K562 (cell line): ENCODE measurements around the gene WEE1. TPM values are rescaled to one million over a fixed set of nuclear protein-coding genes. Genes with fewer than 3 reads are reported as not detected.

Experiments used
- KDM5B ChIP-seq: fragments of 200-600 bp; sonication (generic); IDR thresholded peaks from 2 replicates; pipeline ENCODE4 v1.6.1; 2012; ENCODE audit warnings: low read depth, mild to moderate bottlenecking, moderate library complexity, low read length, control low read depth, inconsistent platforms; ENCODE audit not compliant: insufficient replicate concordance
- MAZ ChIP-seq, 2 experiments: fragments of 450-650 bp in 1 of 2; sonication (generic) in 1 of 2; formaldehyde crosslinking; IDR thresholded peaks in 1 of 2; conservative IDR thresholded peaks in 1 of 2; 2 replicates each; pipeline versions ENCODE4 v1.4.0 to v1.5.0; 2020; ENCODE audit warnings: mild to moderate bottlenecking in 1 of 2, missing genetic modification reagents in 1 of 2
- MIER1 ChIP-seq: fragments of 450-650 bp; IDR thresholded peaks from 2 replicates; pipeline ENCODE4 v1.6.1; 2016; ENCODE audit warnings: antibody characterized with exemption, mild to moderate bottlenecking, low read depth
- POLR2G ChIP-seq: fragments of 200-400 bp; formaldehyde crosslinking; IDR thresholded peaks from 2 replicates; pipeline ENCODE4 v1.6.1; 2017; ENCODE audit warnings: low read depth, mild to moderate bottlenecking, antibody characterized with exemption, low read length, moderate library complexity
- ZHX1 ChIP-seq: fragments of 150-350 bp; conservative IDR thresholded peaks from 2 replicates; pipeline ENCODE4 v1.6.1; 2014; ENCODE audit warnings: low read length
- polyA plus RNA-seq, 8 experiments: library from polyadenylated mRNA; depleted of rRNA in 4 of 8; stranded (reverse) in 5 of 8; unstranded in 3 of 8; fragments of >200 nt; fragmentation: Nextera tagmentation in 2 of 8; fragmentation: Illumina TruSeq in 1 of 8; extraction: Ambion mirVana in 2 of 8; extraction: Trizol in 1 of 8; gene quantifications; 2 replicates each; pipeline versions ENCODE4 v1.2.1 to v1.2.3, GENCODE V29; 2011 to 2014; ENCODE audit warnings: inconsistent platforms in 1 of 8, missing spikeins in 1 of 8
- total RNA-seq, 7 experiments: library from RNA; depleted of rRNA in 6 of 7; stranded (reverse); fragments of >200 nt in 6 of 7; fragmentation: Illumina TruSeq in 2 of 7; extraction: Trizol in 2 of 7; gene quantifications; 2 replicates each; pipeline versions ENCODE4 v1.2.1 to v1.2.3, GENCODE V29; 2011 to 2021; ENCODE audit warnings: low replicate concordance in 1 of 7
- TF ChIP-seq, protein P1 (sequence below): fragments of 200-600 bp; sonication (generic); IDR thresholded peaks from one replicate; pipeline ENCODE4 v1.6.1; 2012; ENCODE audit warnings: mild to moderate bottlenecking, low read depth, low read length, inconsistent platforms
- TF ChIP-seq, protein P2 (sequence below): fragments of 450-650 bp; IDR thresholded peaks from 2 replicates; pipeline ENCODE4 v1.6.1; 2016; ENCODE audit warnings: mild to moderate bottlenecking

The WEE1 gene
- total and polyA plus RNA-seq, 9 of the 15 experiments (the other 6 are each of a cell fraction or from before 2014, with no cell fraction given): 21.9 to 99.0 (median 67.4) TPM

- TF ChIP-seq, protein P1, sequence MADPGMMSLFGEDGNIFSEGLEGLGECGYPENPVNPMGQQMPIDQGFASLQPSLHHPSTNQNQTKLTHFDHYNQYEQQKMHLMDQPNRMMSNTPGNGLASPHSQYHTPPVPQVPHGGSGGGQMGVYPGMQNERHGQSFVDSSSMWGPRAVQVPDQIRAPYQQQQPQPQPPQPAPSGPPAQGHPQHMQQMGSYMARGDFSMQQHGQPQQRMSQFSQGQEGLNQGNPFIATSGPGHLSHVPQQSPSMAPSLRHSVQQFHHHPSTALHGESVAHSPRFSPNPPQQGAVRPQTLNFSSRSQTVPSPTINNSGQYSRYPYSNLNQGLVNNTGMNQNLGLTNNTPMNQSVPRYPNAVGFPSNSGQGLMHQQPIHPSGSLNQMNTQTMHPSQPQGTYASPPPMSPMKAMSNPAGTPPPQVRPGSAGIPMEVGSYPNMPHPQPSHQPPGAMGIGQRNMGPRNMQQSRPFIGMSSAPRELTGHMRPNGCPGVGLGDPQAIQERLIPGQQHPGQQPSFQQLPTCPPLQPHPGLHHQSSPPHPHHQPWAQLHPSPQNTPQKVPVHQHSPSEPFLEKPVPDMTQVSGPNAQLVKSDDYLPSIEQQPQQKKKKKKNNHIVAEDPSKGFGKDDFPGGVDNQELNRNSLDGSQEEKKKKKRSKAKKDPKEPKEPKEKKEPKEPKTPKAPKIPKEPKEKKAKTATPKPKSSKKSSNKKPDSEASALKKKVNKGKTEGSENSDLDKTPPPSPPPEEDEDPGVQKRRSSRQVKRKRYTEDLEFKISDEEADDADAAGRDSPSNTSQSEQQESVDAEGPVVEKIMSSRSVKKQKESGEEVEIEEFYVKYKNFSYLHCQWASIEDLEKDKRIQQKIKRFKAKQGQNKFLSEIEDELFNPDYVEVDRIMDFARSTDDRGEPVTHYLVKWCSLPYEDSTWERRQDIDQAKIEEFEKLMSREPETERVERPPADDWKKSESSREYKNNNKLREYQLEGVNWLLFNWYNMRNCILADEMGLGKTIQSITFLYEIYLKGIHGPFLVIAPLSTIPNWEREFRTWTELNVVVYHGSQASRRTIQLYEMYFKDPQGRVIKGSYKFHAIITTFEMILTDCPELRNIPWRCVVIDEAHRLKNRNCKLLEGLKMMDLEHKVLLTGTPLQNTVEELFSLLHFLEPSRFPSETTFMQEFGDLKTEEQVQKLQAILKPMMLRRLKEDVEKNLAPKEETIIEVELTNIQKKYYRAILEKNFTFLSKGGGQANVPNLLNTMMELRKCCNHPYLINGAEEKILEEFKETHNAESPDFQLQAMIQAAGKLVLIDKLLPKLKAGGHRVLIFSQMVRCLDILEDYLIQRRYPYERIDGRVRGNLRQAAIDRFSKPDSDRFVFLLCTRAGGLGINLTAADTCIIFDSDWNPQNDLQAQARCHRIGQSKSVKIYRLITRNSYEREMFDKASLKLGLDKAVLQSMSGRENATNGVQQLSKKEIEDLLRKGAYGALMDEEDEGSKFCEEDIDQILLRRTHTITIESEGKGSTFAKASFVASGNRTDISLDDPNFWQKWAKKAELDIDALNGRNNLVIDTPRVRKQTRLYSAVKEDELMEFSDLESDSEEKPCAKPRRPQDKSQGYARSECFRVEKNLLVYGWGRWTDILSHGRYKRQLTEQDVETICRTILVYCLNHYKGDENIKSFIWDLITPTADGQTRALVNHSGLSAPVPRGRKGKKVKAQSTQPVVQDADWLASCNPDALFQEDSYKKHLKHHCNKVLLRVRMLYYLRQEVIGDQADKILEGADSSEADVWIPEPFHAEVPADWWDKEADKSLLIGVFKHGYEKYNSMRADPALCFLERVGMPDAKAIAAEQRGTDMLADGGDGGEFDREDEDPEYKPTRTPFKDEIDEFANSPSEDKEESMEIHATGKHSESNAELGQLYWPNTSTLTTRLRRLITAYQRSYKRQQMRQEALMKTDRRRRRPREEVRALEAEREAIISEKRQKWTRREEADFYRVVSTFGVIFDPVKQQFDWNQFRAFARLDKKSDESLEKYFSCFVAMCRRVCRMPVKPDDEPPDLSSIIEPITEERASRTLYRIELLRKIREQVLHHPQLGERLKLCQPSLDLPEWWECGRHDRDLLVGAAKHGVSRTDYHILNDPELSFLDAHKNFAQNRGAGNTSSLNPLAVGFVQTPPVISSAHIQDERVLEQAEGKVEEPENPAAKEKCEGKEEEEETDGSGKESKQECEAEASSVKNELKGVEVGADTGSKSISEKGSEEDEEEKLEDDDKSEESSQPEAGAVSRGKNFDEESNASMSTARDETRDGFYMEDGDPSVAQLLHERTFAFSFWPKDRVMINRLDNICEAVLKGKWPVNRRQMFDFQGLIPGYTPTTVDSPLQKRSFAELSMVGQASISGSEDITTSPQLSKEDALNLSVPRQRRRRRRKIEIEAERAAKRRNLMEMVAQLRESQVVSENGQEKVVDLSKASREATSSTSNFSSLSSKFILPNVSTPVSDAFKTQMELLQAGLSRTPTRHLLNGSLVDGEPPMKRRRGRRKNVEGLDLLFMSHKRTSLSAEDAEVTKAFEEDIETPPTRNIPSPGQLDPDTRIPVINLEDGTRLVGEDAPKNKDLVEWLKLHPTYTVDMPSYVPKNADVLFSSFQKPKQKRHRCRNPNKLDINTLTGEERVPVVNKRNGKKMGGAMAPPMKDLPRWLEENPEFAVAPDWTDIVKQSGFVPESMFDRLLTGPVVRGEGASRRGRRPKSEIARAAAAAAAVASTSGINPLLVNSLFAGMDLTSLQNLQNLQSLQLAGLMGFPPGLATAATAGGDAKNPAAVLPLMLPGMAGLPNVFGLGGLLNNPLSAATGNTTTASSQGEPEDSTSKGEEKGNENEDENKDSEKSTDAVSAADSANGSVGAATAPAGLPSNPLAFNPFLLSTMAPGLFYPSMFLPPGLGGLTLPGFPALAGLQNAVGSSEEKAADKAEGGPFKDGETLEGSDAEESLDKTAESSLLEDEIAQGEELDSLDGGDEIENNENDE: no peak
- TF ChIP-seq POLR2G (peak; percentile 90), ZHX1 (peak; percentile 73; the same call in 1 of the 2 replicates), KDM5B (peak; percentile 32), MAZ (CRISPR knock-in tag; conservative IDR thresholded peaks at IDR 0.05 in 1 of 2, IDR thresholded peaks at IDR 0.05 in 1 of 2) (peak; percentile 93 to 96), MIER1 (0 out of 2 replicates have a peak, but pooled peaks have one; percentile 41)
- TF ChIP-seq, protein P2, sequence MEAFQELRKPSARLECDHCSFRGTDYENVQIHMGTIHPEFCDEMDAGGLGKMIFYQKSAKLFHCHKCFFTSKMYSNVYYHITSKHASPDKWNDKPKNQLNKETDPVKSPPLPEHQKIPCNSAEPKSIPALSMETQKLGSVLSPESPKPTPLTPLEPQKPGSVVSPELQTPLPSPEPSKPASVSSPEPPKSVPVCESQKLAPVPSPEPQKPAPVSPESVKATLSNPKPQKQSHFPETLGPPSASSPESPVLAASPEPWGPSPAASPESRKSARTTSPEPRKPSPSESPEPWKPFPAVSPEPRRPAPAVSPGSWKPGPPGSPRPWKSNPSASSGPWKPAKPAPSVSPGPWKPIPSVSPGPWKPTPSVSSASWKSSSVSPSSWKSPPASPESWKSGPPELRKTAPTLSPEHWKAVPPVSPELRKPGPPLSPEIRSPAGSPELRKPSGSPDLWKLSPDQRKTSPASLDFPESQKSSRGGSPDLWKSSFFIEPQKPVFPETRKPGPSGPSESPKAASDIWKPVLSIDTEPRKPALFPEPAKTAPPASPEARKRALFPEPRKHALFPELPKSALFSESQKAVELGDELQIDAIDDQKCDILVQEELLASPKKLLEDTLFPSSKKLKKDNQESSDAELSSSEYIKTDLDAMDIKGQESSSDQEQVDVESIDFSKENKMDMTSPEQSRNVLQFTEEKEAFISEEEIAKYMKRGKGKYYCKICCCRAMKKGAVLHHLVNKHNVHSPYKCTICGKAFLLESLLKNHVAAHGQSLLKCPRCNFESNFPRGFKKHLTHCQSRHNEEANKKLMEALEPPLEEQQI: no peak
Measured at GRCh38 chr11:9613830-9614762, 40.6 kb downstream of the WEE1 start (continued).
